ENCODE data around the gene EIF3J. TPM values are rescaled to one million over a fixed set of nuclear protein-coding genes. Genes with fewer than 3 reads are reported as not detected.
"Not testable (repeated sequence)": the region's sequence is repeated elsewhere in the genome, so short reads cannot be mapped to it uniquely, and the experiment has no call there.

EIF3J gene, protein sequence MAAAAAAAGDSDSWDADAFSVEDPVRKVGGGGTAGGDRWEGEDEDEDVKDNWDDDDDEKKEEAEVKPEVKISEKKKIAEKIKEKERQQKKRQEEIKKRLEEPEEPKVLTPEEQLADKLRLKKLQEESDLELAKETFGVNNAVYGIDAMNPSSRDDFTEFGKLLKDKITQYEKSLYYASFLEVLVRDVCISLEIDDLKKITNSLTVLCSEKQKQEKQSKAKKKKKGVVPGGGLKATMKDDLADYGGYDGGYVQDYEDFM
- 100 to 1,000 TPM in 2 of 3 donors, 10 to 100 TPM in 1; 97.8 to 135 (median 114) TPM for polyA plus RNA-seq (ENCODE audit: insufficient read length in 3 of 3)
- long read RNA-seq, donor 1, transcript EIF3J-201 (8 exons, 2,569 nt) = major isoform, 9 of 45 reads
- long read RNA-seq, donor 1, partial matches to known transcripts = 36 of 45 reads
- long read RNA-seq, donor 1, other reads (novel, unspliced or antisense) = 0 of 45 reads
- long read RNA-seq, donor 2, transcript EIF3J-201 (8 exons, 2,569 nt) = major isoform, 13 of 41 reads
- long read RNA-seq, donor 2, partial matches to known transcripts = 19 of 41 reads
- long read RNA-seq, donor 2, other reads (novel, unspliced or antisense) = 9 of 41 reads
- long read RNA-seq, donor 3, transcript EIF3J-201 (8 exons, 2,569 nt) = major isoform, 18 of 57 reads
- long read RNA-seq, donor 3, partial matches to known transcripts = 38 of 57 reads
- long read RNA-seq, donor 3, other reads (novel, unspliced or antisense) = 0 of 57 reads
- long read RNA-seq, donor 4, transcript EIF3J-201 (8 exons, 2,569 nt) = major isoform, 16 of 40 reads
- long read RNA-seq, donor 4, partial matches to known transcripts = 24 of 40 reads
- long read RNA-seq, donor 4, other reads (novel, unspliced or antisense) = 0 of 40 reads
- long read RNA-seq, donor 5 = 0 reads
- long read RNA-seq, donor 6, transcript EIF3J-201 (8 exons, 2,569 nt) = major isoform, 16 of 44 reads
- long read RNA-seq, donor 6, partial matches to known transcripts = 27 of 44 reads
- long read RNA-seq, donor 6, other reads (novel, unspliced or antisense) = 0 of 44 reads
- long read RNA-seq, donor 7, transcript EIF3J-201 (8 exons, 2,569 nt) = major isoform, 16 of 66 reads
- long read RNA-seq, donor 7, partial matches to known transcripts = 49 of 66 reads
- long read RNA-seq, donor 7, other reads (novel, unspliced or antisense) = 0 of 66 reads
- long read RNA-seq, donor 8 = 0 reads
- long read RNA-seq, donor 9, transcript EIF3J-201 (8 exons, 2,569 nt) = major isoform, 19 of 73 reads
- long read RNA-seq, donor 9, partial matches to known transcripts = 53 of 73 reads
- long read RNA-seq, donor 9, other reads (novel, unspliced or antisense) = 0 of 73 reads
- long read RNA-seq, donor 10, transcript EIF3J-201 (8 exons, 2,569 nt) = major isoform, 17 of 77 reads
- long read RNA-seq, donor 10, partial matches to known transcripts = 59 of 77 reads
- long read RNA-seq, donor 10, other reads (novel, unspliced or antisense) = 0 of 77 reads
- long read RNA-seq, donor 11, transcript EIF3J-201 (8 exons, 2,569 nt) = major isoform, 15 of 16 reads
- long read RNA-seq, donor 11, partial matches to known transcripts = 0 of 16 reads
- long read RNA-seq, donor 11, other reads (novel, unspliced or antisense) = 0 of 16 reads
- long read RNA-seq, donor 12, transcript EIF3J-201 (8 exons, 2,569 nt) = major isoform, 5 of 77 reads
- long read RNA-seq, donor 12, partial matches to known transcripts = 71 of 77 reads
- long read RNA-seq, donor 12, other reads (novel, unspliced or antisense) = 0 of 77 reads
- long read RNA-seq, donor 13 = 0 reads
- long read RNA-seq, donor 14, transcript EIF3J-201 (8 exons, 2,569 nt) = major isoform, 9 of 26 reads
- long read RNA-seq, donor 14, partial matches to known transcripts = 16 of 26 reads
- long read RNA-seq, donor 14, other reads (novel, unspliced or antisense) = 0 of 26 reads
- long read RNA-seq, donor 15, transcript EIF3J-201 (8 exons, 2,569 nt) = major isoform, 9 of 23 reads
- long read RNA-seq, donor 15, partial matches to known transcripts = 14 of 23 reads
- long read RNA-seq, donor 15, other reads (novel, unspliced or antisense) = 0 of 23 reads
- long read RNA-seq, donor 16, transcript EIF3J-201 (8 exons, 2,569 nt) = major isoform, 41 of 173 reads
- long read RNA-seq, donor 16, partial matches to known transcripts = 123 of 173 reads
- long read RNA-seq, donor 16, other reads (novel, unspliced or antisense) = 7 of 173 reads

DNA sequence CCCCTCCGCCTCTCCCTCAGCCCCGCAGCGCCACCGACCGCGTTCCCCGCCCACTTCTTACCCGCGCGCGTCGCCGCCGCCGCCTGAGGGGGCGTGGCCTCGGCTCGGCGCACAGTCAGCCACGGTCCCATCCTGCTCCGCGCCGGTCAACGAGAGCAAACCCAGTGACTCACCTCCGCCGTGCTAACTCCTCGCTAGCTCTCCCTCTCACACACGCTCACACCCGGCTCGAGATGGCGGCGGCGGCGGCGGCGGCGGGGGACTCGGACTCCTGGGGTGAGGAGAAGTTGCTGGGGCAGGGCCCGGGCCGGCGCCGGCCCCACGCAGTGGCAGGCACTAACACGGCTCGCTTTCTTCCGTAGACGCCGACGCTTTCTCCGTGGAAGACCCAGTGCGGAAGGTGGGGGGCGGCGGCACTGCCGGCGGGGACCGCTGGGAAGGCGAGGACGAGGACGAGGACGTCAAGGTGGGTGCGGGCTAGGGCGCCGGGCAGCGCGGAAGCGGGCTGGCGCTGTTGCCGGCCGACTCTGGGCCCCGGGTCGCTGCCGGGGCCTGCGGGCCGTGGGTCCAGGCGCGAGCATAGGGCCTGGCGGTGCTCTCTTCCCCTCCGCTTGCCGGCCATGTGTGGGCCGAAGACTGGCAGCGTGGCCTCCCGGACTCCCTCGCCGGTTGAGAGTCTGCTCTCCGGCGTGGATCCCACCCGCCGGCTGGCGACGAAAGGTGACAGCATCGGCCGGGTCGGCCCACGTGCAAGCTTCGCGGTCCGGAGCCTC lies at the start of gene EIF3J:
EIF3J (plus strand) TSS at position 186 of the 773 bp plus-strand sequence; CDS start at position 234, 48 bp downstream.
- DNase-seq (ENCODE audit: extremely low read depth in 1 of 11, low read depth in 9 of 11, low spot score in 4 of 11) = peak in 10 of 11 donors; percentile 74 to 96 (median 92)

DNA sequence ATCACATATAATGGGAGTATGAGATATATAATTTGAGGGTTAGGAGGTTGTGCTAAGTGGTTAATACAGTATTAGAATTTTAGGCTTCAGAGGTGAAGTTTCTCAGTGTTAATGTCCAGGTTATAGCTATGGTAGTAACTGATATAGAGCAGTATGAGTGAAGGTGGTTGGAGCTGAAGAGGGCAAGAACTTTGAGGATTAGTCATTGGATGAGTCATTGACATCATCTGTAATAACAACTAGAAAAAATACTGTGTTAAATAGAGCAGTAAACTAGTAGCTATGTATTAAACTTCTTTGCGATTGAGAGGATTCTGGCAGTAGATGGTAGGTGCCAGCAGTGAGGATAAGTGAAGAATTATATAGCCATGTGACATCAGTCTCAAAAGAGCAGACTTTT lies 47.5 kb upstream of the EIF3J start:
- peak in 2 of 11 donors; percentile 5 to 24 for DNase-seq (ENCODE audit: extremely low read depth in 1 of 11, low read depth in 9 of 11, low spot score in 4 of 11)

DNA sequence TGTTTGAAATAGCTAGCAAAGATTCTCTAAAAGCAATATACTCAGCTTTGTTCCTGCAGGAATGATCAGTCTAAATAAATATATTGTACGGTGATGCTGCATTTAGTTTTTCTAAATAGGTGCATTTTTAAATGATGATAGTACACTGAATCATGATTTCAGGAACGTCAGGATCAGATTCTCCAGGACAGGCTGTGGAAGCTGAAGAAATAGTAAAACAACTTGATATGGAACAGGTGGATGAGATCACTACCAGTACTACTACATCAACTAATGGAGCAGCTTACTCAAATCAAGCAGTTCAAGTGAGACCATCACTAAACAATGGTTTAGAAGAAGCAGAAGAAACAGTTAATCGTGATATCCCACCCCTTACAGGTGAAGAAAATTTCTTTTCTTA lies 46.3 kb upstream of the EIF3J start:
- DNase-seq (ENCODE audit: extremely low read depth in 1 of 11, low read depth in 9 of 11, low spot score in 4 of 11) = no peak

DNA sequence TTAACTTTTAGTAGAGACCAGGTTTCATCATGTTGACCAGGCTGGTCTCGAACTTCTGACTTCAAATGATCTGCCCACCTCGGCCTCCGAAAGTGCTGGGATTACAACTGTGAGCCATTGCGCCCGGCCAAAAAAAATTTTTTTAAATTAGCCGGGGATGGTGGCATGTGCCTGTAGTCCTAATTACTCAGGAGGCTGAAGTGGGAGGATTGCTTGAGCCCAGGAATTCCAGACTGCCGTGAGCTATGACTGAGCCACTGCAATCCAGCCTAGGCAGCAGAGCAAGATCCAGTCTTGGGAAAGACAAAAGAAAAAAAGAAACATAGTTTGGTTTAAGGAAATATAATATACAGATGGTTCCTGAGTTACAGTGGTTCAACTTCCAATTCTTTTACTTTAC lies 44.9 kb upstream of the EIF3J start:
- DNase-seq (ENCODE audit: extremely low read depth in 1 of 11, low read depth in 9 of 11, low spot score in 4 of 11) = no peak

DNA sequence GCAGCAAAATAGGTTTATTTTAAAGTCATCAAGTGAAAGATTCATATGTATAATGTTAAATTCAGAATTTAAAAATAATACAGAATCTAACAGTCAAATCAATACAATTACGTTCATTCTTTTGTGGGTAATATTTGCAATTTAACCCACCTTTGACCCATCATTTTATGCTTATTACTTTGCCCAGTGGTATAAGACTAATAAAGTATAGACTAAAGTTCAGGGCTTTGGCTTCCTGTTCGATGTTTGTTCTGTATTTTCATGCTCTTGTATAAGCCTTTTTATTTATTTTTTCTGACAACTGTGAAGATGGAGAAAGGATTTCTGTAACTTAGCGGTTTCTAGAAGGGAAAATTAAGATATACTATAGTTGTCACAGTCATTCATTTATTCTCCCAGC lies 44.3 kb upstream of the EIF3J start:
- DNase-seq (ENCODE audit: extremely low read depth in 1 of 11, low read depth in 9 of 11, low spot score in 4 of 11) = no peak

DNA sequence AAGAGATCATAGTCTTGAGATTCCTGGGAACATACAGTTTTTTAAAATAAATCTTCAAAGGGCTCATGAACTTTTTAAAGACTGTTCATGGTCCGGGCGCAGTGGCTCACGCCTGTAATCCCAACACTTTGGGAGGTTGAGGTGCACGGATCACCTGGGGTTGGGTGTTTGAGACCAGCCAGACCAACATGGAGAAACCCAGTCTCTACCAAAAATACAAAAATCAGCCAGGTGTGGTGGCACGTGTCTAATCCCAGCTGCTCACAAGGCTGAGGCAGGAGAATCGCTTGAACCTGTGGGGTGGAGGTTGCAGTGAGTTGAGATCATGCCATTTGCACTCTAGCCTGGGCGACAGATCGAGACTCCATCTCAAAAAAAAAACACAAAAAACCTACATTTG lies 41.4 kb upstream of the EIF3J start:
- no peak for DNase-seq (ENCODE audit: extremely low read depth in 1 of 11, low read depth in 9 of 11, low spot score in 4 of 11)

DNA sequence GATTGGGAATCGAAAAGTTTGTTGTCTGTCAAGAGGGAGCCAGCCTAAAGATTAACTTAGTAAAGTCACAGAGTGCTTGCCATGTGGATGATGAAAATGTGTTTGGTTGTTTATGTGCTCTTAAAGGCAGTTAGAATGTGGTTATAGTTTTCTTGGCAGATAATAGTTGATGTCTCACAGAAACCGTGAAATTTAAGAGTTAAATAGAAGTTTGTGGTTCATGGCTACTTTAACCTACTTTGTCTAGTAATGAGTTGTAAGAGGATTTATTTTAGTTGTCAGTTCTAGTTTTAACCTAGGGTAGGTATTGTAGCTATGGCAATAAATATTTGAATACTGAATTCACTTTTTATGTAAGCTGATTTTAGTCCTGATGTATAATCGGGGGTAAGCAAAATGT lies 36.4 kb upstream of the EIF3J start:
- no peak for DNase-seq (ENCODE audit: extremely low read depth in 1 of 11, low read depth in 9 of 11, low spot score in 4 of 11)

DNA sequence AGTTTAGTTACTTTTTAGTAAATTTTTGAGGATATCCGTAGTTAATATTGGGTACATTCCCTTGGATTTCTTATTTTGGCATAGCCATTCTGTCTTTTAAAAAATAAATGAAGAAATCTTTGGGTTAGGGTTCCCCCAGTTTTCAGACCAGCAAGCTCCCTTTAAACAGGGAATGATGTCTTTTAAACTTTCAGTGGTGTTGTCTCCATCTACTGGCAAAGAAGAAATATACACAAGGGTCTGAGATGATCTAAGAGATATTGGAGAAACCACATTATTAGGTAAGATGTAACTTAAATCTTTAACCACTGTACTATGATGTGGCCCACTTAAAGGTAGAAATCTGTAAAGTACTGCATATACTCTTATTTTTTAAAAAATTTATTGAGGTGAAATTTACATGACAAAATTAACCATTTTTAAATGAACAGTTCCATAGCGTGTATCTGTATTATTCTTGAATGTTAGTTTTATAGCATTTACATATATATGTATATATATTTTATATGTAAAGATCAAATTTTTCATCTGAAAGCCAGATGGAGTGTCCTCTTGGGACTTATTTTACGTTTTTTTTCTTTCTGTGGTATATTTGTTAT lies 35.1 kb upstream of the EIF3J start:
- peak in 6 of 11 donors; percentile 5 to 20 (median 15) for DNase-seq (ENCODE audit: extremely low read depth in 1 of 11, low read depth in 9 of 11, low spot score in 4 of 11)

DNA sequence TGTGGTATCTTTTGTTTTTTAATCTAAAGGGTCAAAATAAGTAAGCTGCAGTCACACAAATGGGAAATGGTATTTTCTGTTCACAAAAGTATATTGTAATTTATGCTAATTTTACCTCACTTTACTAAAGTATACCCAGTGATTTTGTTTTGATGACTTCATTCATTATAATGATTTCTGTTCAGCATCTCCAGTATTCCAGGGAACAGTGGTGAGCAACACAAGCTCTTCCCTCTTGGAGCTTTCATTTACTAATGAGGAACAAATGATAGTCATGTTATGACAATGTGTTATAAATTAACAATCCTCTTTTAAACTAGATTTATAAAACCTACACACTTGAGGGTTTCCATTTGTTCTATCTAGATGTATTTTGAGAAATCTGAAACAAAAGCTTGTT lies 20.5 kb upstream of the EIF3J start:
- DNase-seq (ENCODE audit: extremely low read depth in 1 of 11, low read depth in 9 of 11, low spot score in 4 of 11) = no peak

DNA sequence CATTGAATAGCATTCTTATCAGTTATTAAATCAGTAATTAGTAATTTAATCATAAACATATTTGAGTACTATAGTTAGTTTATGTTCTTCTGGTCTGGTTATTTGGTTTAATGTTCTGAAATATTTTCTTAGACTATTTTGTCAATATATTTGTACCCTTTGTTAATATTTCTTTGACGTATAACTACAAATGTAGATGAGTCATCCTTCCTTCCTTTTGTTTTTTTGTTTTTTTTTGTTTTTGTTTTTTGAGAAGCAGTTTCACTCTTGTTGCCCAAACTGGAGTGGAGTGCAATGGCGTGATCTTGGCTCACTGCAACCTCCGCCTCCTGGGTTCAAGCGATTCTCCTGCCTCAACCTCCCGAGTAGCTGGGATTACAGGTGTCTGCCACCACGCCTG lies 17.4 kb upstream of the EIF3J start:
- DNase-seq (ENCODE audit: extremely low read depth in 1 of 11, low read depth in 9 of 11, low spot score in 4 of 11) = no peak

DNA sequence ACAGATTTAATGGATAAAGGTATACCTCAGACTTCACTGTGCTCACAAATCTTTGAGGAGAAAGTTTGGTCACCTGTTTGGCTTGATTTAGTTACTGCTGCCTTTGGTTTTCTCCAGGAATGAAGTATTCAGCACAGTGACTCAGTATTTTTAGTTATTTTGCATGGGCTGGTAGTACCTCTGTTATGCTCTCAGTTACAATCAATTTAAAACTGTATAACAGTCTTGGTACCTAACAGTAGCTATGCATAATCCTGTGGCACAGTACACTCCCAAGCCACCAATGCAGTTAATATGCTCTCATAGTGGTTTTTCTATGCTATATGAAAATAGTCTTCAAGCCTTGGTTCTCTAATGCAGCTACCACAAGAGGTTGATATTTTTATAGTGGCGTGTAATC lies 11.9 kb upstream of the EIF3J start:
- DNase-seq (ENCODE audit: extremely low read depth in 1 of 11, low read depth in 9 of 11, low spot score in 4 of 11) = no peak

DNA sequence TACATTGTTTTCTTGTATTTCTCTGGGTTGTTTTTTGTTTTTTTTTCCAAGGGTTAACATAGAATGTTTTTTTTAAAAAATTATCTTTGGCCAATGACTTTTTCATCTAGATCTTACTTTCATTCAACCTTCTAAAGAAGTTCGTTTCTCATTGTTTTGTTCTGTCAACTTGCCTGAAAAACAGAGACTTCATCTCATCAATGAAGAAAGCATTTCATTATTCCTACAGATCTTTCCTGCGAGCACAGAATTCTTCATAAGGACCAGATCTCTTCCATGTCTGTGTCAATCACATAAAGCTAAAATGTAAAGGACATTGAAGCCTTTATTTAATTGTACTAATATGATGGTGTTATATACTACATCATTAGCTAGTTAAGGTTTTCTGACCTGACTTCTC lies 9.7 kb upstream of the EIF3J start:
- no peak for DNase-seq (ENCODE audit: extremely low read depth in 1 of 11, low read depth in 9 of 11, low spot score in 4 of 11)

DNA sequence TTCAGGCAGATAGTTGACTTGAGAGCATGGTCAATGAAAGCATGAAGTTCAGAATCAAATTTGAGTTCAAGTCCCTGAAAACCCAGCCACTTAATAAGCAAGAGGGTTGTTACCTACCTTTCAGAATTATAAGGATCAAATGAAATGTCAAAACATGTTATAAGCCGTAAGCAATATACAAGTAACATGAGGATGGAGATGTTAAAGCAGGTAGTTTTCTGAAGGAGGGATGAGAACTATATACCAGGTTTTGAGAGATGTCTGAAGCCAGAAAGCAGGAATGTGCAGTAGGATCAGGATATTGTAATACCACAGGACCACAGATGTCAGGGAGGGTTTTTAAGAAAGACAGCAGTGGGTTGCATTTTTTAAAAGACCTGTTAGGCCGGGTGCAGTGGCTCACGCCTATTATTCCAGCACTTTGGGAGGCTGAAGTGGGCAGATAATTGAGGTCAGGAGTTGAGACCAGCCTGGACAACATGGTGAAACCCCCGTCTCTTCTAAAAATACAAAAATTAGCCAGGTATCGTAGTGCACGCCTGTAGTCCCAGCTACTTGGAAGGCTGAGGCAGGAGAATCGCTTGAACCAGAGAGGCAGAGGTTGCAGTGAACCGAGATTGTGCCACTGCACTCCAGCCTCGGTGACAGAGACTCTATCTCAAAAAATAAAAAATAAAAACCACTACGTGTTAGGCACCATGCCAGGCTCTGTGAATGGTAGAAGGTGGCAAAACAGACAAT lies 6.9 kb upstream of the EIF3J start:
- no peak for DNase-seq (ENCODE audit: extremely low read depth in 1 of 11, low read depth in 9 of 11, low spot score in 4 of 11)

DNA sequence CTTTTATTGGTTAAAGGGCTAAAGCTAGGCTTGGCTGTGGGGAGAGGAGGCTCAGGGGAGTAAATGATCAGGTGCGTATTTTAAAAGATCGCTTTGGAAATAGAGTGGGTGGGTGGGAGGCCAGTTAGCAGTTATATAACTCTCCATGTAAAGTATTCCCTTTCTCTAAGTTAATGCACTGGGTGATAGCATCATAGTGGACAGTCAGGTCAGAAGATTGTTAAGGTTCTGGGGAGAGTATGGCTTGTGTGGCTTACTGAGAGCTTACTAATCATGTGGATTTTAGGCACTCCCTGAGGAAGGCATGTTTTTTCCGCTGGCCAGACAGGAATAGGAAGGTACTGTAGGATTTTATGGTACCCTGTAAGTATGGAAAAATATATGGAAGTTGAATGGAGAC lies 6.3 kb upstream of the EIF3J start:
- no peak for DNase-seq (ENCODE audit: extremely low read depth in 1 of 11, low read depth in 9 of 11, low spot score in 4 of 11)

DNA sequence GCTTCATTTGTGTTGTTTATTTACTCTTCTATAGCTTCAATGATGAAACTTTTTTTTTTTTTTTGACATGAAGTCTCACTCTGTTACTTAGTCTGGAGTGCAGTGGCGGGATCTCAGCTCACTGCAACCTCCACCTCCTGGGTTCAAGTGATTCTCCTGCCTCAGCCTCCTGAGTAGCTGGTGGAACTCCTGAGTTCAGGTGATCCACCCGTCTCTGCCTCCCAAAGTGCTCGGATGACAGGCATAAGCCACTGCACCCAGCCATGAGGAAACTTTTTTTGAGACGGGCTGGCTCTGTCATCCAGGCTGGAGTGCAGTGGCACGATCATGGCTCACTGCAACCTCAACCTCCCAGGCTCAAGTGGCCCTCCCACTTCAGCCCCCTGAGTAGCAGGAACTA lies 4.7 kb upstream of the EIF3J start:
- DNase-seq (ENCODE audit: extremely low read depth in 1 of 11, low read depth in 9 of 11, low spot score in 4 of 11) = not testable (repeated sequence)

DNA sequence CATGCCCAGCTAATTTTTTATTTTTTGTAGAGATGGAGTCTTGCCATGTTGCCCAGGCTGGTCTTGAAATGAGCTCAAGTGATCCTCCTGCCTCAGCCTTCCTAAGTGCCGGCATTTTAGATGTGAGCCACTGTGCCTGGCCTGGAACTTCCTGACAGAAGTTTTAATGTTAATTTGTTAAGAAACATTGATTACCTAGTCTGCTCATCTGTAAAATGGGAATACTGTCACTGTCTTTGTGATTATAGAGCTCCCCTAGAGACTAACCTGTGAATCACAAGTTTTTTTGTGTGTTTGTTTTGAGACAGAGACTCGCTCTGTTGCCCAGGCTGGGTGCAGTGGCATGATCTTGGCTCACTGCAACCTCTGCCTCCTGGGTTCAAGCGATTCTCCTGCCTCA lies 4.3 kb upstream of the EIF3J start:
- DNase-seq (ENCODE audit: extremely low read depth in 1 of 11, low read depth in 9 of 11, low spot score in 4 of 11) = no peak
